Activated T-cell treated with anti-CD3 and anti-CD28 coated beads for 4 hours (primary cell): Measurements from ENCODE around the gene CASP7.
"Not testable (repeated sequence)": the region's sequence is repeated elsewhere in the genome, so short reads cannot be mapped to it uniquely, and the experiment has no call there.

Experiments
- DNase-seq: peaks from one replicate; pipeline ENCODE4 v3.0.0-alpha.2; 2020

Gene CASP7

GRCh38 chr10:113679463-113680189, at the start of gene CASP7:
TSS of gene CASP7 (plus strand) at chr10:113679912. CDS start at chr10:113697494, 17,582 bp downstream.
- DNase-seq = peak; percentile 69

- DNase-seq = no peak
Measured at GRCh38 chr10:113630929-113631533, 48.7 kb upstream of the CASP7 start.

- no peak for DNase-seq
Measured at GRCh38 chr10:113631684-113632367, 47.9 kb upstream of the CASP7 start.

- no peak for DNase-seq
Measured at GRCh38 chr10:113639966-113640365, 39.7 kb upstream of the CASP7 start.

GRCh38 chr10:113641702-113642101, 38.0 kb upstream of the CASP7 start:
- DNase-seq = no peak

- DNase-seq = no peak
Measured at GRCh38 chr10:113643183-113643582, 36.5 kb upstream of the CASP7 start.

GRCh38 chr10:113644185-113645120, 35.3 kb upstream of the CASP7 start:
- DNase-seq = no peak

- no peak for DNase-seq
Measured at GRCh38 chr10:113646336-113647201, 33.1 kb upstream of the CASP7 start.

GRCh38 chr10:113647812-113648211, 31.9 kb upstream of the CASP7 start:
- no peak for DNase-seq

- no peak for DNase-seq
Measured at GRCh38 chr10:113648478-113648877, 31.2 kb upstream of the CASP7 start.

GRCh38 chr10:113650172-113650571, 29.5 kb upstream of the CASP7 start:
- no peak for DNase-seq

- no peak for DNase-seq
Measured at GRCh38 chr10:113651021-113651420, 28.7 kb upstream of the CASP7 start.

GRCh38 chr10:113651898-113652297, 27.8 kb upstream of the CASP7 start:
- no peak for DNase-seq

- DNase-seq = not testable (repeated sequence)
Measured at GRCh38 chr10:113652456-113652855, 27.3 kb upstream of the CASP7 start.

GRCh38 chr10:113656896-113657295, 22.8 kb upstream of the CASP7 start:
- no peak for DNase-seq

- DNase-seq = no peak
Measured at GRCh38 chr10:113657544-113657943, 22.2 kb upstream of the CASP7 start.

GRCh38 chr10:113661332-113661731, 18.4 kb upstream of the CASP7 start:
- no peak for DNase-seq

GRCh38 chr10:113663142-113663541, 16.6 kb upstream of the CASP7 start:
- DNase-seq = no peak

- DNase-seq = no peak
Measured at GRCh38 chr10:113663908-113664307, 15.8 kb upstream of the CASP7 start, which contains the start of gene NRAP. TSS of gene NRAP (minus strand) at chr10:113664041. CDS start at chr10:113663882, 159 bp downstream.

GRCh38 chr10:113665352-113665751, 14.4 kb upstream of the CASP7 start:
- no peak for DNase-seq

GRCh38 chr10:113665806-113666354, 13.8 kb upstream of the CASP7 start:
- no peak for DNase-seq
